ENCODE data around the gene ZNF777. TPM values are rescaled to one million over a fixed set of nuclear protein-coding genes. Genes with fewer than 3 reads are reported as not detected.
"Not testable (repeated sequence)": the region's sequence is repeated elsewhere in the genome, so short reads cannot be mapped to it uniquely, and the experiment has no call there.

The ZNF777 gene
- total and polyA plus RNA-seq, 5 donors from 2014 or later = 0.46 to 13.4 (median 1.4) TPM

DNA sequence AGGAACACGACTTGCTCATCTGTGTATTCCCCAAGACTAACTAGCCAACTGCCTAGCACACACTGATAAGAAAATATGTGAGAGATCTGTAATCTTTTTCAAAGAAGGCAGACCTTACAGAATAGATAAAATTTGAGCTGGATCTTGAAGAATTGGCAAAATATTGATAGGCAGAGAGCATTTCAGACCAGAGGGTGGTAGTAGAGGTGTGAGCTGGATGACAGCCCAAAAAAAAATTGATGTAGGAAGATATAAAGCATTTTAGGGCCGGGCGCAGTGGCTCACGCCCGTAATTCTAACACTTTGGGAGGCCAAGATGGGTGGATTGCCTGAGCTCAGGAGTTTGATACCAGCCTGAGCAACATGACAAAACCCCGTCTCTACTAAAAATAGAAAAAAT, 37.9 kb upstream of the ZNF777 start:
- Histone ChIP-seq H3K36me3 (ENCODE audit: control insufficient read depth, insufficient read depth, low read length) (peaks cover 2% of the 10 kb centered on the region), H3K4me1 (ENCODE audit: control insufficient read depth, insufficient read depth, low read length, poor library complexity, severe bottlenecking) (peaks cover 24% of the 10 kb centered on the region), H3K27ac (ENCODE audit: insufficient read depth, low read length, poor library complexity, severe bottlenecking) (no peak overlapping the region), H3K27me3 (ENCODE audit: control insufficient read depth, insufficient read depth, low read length) (no peaks in the 10 kb centered on the region), H3K4me3 (ENCODE audit: low read depth, low read length) (no peak overlapping the region), H3K9me3 (ENCODE audit: control insufficient read depth in 2 of 2, low read length in 2 of 2) (no peaks in the 10 kb centered on the region)
- Mint-ChIP-seq H3K4me1 (peaks cover 13 to 33% (median 23%) of the 10 kb centered on the region in 4 donors), H3K36me3 (no peaks in the 10 kb centered on the region), H3K27ac (peak overlapping the region in 1 of 3 donors; percentile 75), H3K9me3 (no peaks in the 10 kb centered on the region), H3K4me3 (peak overlapping the region; percentile 62 to 84 (median 76)), H3K27me3 (peaks cover 8% of the 10 kb centered on the region)
- DNase-seq (no peak), ATAC-seq (ENCODE audit: low read depth in 2 of 2) (no peak)

DNA sequence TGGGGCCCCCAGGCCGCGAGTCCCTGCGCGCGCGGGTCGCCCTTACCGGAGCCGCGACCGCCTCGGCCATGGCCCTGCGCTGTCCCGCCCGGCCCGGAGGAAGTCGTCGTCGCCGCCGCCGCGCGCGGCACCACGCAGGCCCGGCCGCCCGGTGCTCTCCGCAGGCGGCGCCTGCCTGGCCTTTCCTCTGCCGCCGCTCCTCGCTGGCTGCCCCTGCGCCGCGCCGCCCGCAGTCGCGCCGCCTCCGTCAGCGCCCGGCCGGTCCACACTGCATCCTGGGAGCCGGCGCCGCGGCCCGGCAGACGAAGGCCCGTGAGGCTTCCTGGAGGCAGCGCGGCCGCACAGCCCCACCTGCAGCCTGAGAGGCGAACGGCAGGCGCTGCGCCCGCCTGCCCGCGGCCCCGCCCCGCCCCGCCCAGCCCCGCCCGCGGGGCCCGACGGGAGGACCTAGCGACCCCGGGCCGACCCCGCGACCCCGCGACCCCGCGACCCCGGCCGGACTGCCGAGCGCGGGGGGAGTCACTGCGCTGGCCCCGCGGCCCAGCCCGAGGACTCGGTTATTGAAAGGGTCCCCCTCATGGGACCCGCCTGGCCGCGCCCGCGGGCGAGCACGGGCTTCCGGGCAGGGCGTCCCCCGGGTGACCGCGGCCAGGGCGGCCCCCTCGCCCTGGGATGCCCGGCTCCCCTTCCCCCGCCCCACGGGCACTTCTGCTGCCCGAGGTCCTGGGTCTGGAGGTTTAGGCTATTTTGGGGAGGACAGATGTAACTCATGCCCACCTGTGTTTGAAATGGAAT, 36.8 kb upstream of the ZNF777 start, which contains the start of gene ZNF746:
Gene ZNF746 (minus strand): TSS at position 343 of the 795 bp plus-strand sequence. CDS start 273 bp downstream, at position 70.
- Mint-ChIP-seq H3K27ac (peak within 1 kb of the TSS; percentile 92 to 98 (median 96)), H3K36me3 (peaks cover 1% of the 10 kb centered on the region), H3K4me3 (peak within 1 kb of the TSS; percentile 94 to 97 (median 95)), H3K27me3 (peaks cover 8% of the 10 kb centered on the region), H3K4me1 (peaks cover 13 to 33% (median 23%) of the 10 kb centered on the region in 4 donors), H3K9me3 (no peaks in the 10 kb centered on the region)
- ATAC-seq (ENCODE audit: low read depth in 2 of 2) = peak; percentile 95
- Histone ChIP-seq H3K9me3 (ENCODE audit: control insufficient read depth in 2 of 2, low read length in 2 of 2) (no peaks in the 10 kb centered on the region), H3K36me3 (ENCODE audit: control insufficient read depth, insufficient read depth, low read length) (peaks cover 13% of the 10 kb centered on the region), H3K27me3 (ENCODE audit: control insufficient read depth, insufficient read depth, low read length) (no peaks in the 10 kb centered on the region), H3K4me3 (ENCODE audit: low read depth, low read length) (peak within 1 kb of the TSS; percentile 71), H3K27ac (ENCODE audit: insufficient read depth, low read length, poor library complexity, severe bottlenecking) (peak within 1 kb of the TSS; percentile 61), H3K4me1 (ENCODE audit: control insufficient read depth, insufficient read depth, low read length, poor library complexity, severe bottlenecking) (peaks cover 24% of the 10 kb centered on the region)
- DNase-seq = peak; percentile 72 to 87 (median 78)

DNA sequence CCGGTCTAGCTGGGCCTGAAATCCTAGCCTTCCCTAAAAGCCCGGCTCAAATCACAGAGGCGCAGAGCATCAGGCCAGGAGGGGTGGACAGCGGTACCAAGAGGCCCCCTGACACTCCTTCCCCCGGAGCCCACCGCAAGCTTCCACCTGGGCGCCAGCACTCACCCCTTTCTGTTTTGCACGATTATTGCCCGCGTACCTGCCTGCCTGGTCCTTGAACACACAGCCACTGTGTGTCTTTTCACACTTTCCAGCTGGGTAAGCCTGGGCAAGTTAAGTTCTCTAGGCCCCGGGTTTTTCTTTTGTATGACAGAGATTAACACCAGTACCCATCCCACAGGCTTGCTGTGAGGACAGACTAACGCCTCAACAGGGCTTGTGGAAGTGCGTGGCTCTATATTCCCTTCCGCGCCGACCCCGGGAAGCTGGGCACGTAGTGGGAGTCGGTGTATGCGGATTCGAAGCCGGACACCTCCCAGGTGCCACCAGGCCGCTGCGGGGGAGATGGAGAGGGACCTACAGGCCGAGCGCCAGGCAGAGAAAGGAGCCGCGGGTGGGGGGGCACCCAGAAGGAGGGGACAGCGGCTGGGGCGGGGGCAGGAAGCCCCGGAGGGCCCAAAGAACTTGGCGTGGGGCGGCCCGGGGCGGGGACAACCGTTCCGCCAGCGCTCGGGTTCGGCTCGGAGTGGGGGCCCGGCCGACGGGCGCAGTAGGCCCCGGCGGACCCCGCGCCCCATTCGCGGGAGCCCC, 36.0 kb upstream of the ZNF777 start:
- no peaks in the 10 kb centered on the region for H3K9me3 Mint-ChIP-seq
- Histone ChIP-seq H3K9me3 (ENCODE audit: control insufficient read depth in 2 of 2, low read length in 2 of 2) (no peaks in the 10 kb centered on the region), H3K27ac (ENCODE audit: insufficient read depth, low read length, poor library complexity, severe bottlenecking) (peak overlapping the region; percentile 61), H3K4me1 (ENCODE audit: control insufficient read depth, insufficient read depth, low read length, poor library complexity, severe bottlenecking) (peaks cover 24% of the 10 kb centered on the region), H3K27me3 (ENCODE audit: control insufficient read depth, insufficient read depth, low read length) (no peaks in the 10 kb centered on the region), H3K4me3 (ENCODE audit: low read depth, low read length) (peak overlapping the region; percentile 71), H3K36me3 (ENCODE audit: control insufficient read depth, insufficient read depth, low read length) (peaks cover 22% of the 10 kb centered on the region)
- peaks cover 10% of the 10 kb centered on the region for H3K36me3 Mint-ChIP-seq
- peaks cover 13 to 33% (median 23%) of the 10 kb centered on the region in 4 donors for H3K4me1 Mint-ChIP-seq
- peaks cover 8% of the 10 kb centered on the region for H3K27me3 Mint-ChIP-seq
- ATAC-seq (ENCODE audit: low read depth in 2 of 2) (peak; percentile 17 to 33), DNase-seq (peak; percentile 38 to 54 (median 49))
- peak overlapping the region; percentile 92 to 98 (median 96) for H3K27ac Mint-ChIP-seq
- peak overlapping the region; percentile 94 to 97 (median 95) for H3K4me3 Mint-ChIP-seq

DNA sequence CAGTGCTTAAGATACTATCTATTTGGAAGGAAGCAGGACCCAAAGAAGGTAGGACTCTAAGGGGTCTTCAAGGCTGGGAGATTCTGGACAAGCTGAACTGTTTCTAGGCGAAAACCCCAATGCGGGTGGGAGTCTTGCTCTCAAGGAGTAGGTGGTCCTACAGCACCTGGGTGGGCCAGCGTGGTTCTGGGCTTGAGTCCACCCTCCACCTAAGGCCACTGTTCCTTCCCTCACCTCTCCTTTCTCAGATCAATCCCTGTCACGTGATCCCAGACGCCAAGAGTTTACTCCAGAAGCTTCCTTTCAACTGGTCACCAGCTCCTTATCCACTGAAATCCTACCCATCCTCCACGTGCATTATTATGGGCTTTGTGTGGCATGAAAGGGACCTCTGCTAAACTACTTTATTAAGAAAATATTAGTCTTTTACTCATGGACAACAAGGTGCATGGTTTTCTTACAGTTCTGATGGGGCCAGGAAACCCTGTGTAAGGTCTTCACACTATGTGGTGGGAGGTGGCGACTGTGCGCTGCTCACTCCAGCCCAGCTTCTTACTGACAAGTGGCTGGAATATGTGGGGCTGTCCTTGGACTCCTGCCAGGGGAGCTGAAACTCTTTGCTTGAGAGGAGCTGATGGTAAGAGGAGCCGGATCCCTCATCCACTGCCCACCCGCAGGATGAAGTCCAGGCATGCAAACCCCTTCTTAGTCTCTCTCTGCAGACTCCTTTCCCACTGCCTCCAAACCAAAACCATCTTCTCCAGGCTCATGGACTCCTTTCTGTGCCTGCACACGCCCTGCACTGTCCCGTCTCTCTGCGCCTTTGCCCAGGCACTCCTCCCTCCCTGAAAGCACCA, 35.2 kb upstream of the ZNF777 start:
- no peak for ATAC-seq (ENCODE audit: low read depth in 2 of 2)
- H3K4me1 Mint-ChIP-seq = peaks cover 13 to 32% (median 23%) of the 10 kb centered on the region in 4 donors
- H3K4me3 Mint-ChIP-seq = peak overlapping the region; percentile 94 to 97 (median 95)
- Histone ChIP-seq H3K27me3 (ENCODE audit: control insufficient read depth, insufficient read depth, low read length) (no peaks in the 10 kb centered on the region), H3K9me3 (ENCODE audit: control insufficient read depth in 2 of 2, low read length in 2 of 2) (no peaks in the 10 kb centered on the region), H3K36me3 (ENCODE audit: control insufficient read depth, insufficient read depth, low read length) (peaks cover 30% of the 10 kb centered on the region), H3K4me3 (ENCODE audit: low read depth, low read length) (peak overlapping the region; percentile 32), H3K27ac (ENCODE audit: insufficient read depth, low read length, poor library complexity, severe bottlenecking) (no peak overlapping the region), H3K4me1 (ENCODE audit: control insufficient read depth, insufficient read depth, low read length, poor library complexity, severe bottlenecking) (peaks cover 24% of the 10 kb centered on the region)
- peaks cover 15% of the 10 kb centered on the region for H3K36me3 Mint-ChIP-seq
- H3K9me3 Mint-ChIP-seq = no peaks in the 10 kb centered on the region
- peaks cover 8% of the 10 kb centered on the region for H3K27me3 Mint-ChIP-seq
- H3K27ac Mint-ChIP-seq = peak overlapping the region; percentile 69 to 98 (median 92)
- DNase-seq = no peak

DNA sequence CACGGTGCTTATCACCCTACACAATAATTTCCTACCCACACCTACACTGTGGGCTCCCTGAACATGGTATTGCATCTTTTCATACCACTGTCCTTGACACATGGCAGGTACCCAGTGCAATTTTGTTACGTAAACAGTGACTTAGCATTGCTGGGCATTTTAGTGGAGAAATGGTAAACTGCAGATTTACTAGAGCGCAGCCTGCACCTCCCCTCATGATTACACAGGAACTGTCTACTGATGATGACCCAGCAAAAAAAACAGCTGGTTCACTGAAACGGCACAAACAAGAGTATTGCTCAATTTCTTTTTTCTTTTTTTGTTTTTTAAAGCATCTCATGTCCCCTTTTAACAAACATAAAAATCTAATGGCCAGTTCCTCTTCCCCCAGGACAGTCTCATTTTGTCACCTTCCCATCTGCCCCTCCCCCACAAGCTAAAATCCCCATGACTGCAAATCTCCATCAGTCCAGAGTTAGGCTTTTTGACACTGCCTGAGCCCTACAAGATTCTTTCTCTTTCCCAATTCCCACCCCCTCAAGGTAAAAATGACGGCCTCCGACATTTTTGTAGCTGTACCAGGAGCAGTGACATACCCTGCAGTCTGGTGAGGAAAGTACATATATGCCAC, 34.0 kb upstream of the ZNF777 start:
- H3K36me3 Mint-ChIP-seq = peaks cover 26% of the 10 kb centered on the region
- H3K4me1 ChIP-seq (ENCODE audit: control insufficient read depth, insufficient read depth, low read length, poor library complexity, severe bottlenecking) = peaks cover 24% of the 10 kb centered on the region
- no peaks in the 10 kb centered on the region for H3K9me3 ChIP-seq (ENCODE audit: control insufficient read depth in 2 of 2, low read length in 2 of 2)
- peaks cover 8% of the 10 kb centered on the region for H3K27me3 Mint-ChIP-seq
- ATAC-seq (ENCODE audit: low read depth in 2 of 2) = no peak
- H3K9me3 Mint-ChIP-seq = no peaks in the 10 kb centered on the region
- no peak overlapping the region for H3K4me3 ChIP-seq (ENCODE audit: low read depth, low read length)
- peaks cover 41% of the 10 kb centered on the region for H3K36me3 ChIP-seq (ENCODE audit: control insufficient read depth, insufficient read depth, low read length)
- no peak overlapping the region for H3K27ac ChIP-seq (ENCODE audit: insufficient read depth, low read length, poor library complexity, severe bottlenecking)
- peaks cover 13 to 30% (median 25%) of the 10 kb centered on the region in 4 donors for H3K4me1 Mint-ChIP-seq
- no peaks in the 10 kb centered on the region for H3K27me3 ChIP-seq (ENCODE audit: control insufficient read depth, insufficient read depth, low read length)
- peak in 1 of 3 donors; percentile 47 for DNase-seq
- H3K27ac Mint-ChIP-seq = peak overlapping the region in 2 of 3 donors; percentile 23 to 25
- H3K4me3 Mint-ChIP-seq = peak overlapping the region in 3 of 4 donors; percentile 29 to 95 (median 81)

DNA sequence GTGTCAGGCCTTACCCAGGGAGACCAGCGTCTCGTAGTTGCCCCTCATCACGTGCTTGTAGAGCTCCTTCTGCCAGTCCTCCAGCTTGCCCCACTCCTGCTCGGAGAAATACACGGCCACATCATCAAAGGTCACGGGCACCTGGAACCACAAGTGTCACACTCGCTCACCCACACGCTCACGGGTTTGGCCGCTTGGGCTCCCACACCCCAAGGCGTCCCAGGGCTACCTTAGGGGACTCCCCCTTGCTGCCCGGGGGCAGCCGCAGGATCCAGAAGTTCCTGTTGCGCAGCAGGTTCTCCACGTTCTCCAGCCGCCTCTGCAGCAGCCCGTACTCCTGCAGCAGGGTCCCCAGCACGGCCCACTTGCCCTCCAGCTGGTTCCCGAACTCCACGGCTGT, 33.1 kb upstream of the ZNF777 start:
- peaks cover 24% of the 10 kb centered on the region for H3K4me1 ChIP-seq (ENCODE audit: control insufficient read depth, insufficient read depth, low read length, poor library complexity, severe bottlenecking)
- not testable (repeated sequence) for H3K27ac ChIP-seq (ENCODE audit: insufficient read depth, low read length, poor library complexity, severe bottlenecking); H3K27me3 ChIP-seq (ENCODE audit: control insufficient read depth, insufficient read depth, low read length); H3K27ac Mint-ChIP-seq; H3K9me3 ChIP-seq (ENCODE audit: control insufficient read depth in 2 of 2, low read length in 2 of 2); H3K4me3 ChIP-seq (ENCODE audit: low read depth, low read length); ATAC-seq (ENCODE audit: low read depth in 2 of 2); H3K9me3 Mint-ChIP-seq; H3K27me3 Mint-ChIP-seq; DNase-seq
- H3K4me3 Mint-ChIP-seq = peak overlapping the region in 1 of 4 donors; percentile 66
- H3K36me3 ChIP-seq (ENCODE audit: control insufficient read depth, insufficient read depth, low read length) = peaks cover 49% of the 10 kb centered on the region
- H3K36me3 Mint-ChIP-seq = peaks cover 31% of the 10 kb centered on the region
- peaks cover 17 to 39% (median 29%) of the 10 kb centered on the region in 4 donors for H3K4me1 Mint-ChIP-seq

Data from CD4-positive, CD25-positive, alpha-beta regulatory T cell (primary cell).